DND-41 (cell line): Measurements from ENCODE around the gene LMX1A.

ENCODE experiments used
- ATAC-seq: fragments of 200-7000 bp; cut with Tn5 transposase; 3 replicates; pipeline ENCODE4 v1.9.1; 2021; ENCODE audit warnings: low read depth; ENCODE audit not compliant: insufficient read depth
- DNase-seq: peaks from one replicate; pipeline ENCODE4 v3.0.0-alpha.2; 2020
- H2AFZ ChIP-seq: 2 replicates; pipeline ENCODE4 v1.6.0; 2012; ENCODE audit warnings: low read depth, low read length
- H3K27ac ChIP-seq: 2 replicates; pipeline ENCODE4 v1.5.1; 2012; ENCODE audit warnings: low read length, inconsistent platforms
- H3K27me3 ChIP-seq: fragments of 200-600 bp; sonication (generic); 2 replicates; pipeline ENCODE4 v1.6.0; 2012; ENCODE audit warnings: low read length, mild to moderate bottlenecking, inconsistent platforms; ENCODE audit not compliant: insufficient read depth, poor library complexity
- H3K36me3 ChIP-seq: 2 replicates; pipeline ENCODE4 v1.5.1; 2012; ENCODE audit warnings: low read length, inconsistent platforms; ENCODE audit not compliant: insufficient read depth
- H3K4me1 ChIP-seq: 2 replicates; pipeline ENCODE4 v1.5.1; 2012; ENCODE audit warnings: mild to moderate bottlenecking, low read length; ENCODE audit not compliant: insufficient read depth
- H3K4me2 ChIP-seq: 2 replicates; pipeline ENCODE4 v1.6.0; 2012; ENCODE audit warnings: mild to moderate bottlenecking, moderate library complexity, low read length, inconsistent platforms; ENCODE audit not compliant: insufficient read depth
- H3K4me3 ChIP-seq, 2 experiments: fragments of 200-600 bp in 1 of 2; shearing (Covaris generic) in 1 of 2; 2 replicates each; pipeline ENCODE4 v1.5.1; 2012 to 2016; ENCODE audit warnings: inconsistent platforms in 2 of 2, low read length in 2 of 2, mild to moderate bottlenecking in 2 of 2, low read depth in 1 of 2, moderate library complexity in 1 of 2
- H3K79me2 ChIP-seq: 2 replicates; pipeline ENCODE4 v1.6.0; 2012; ENCODE audit warnings: low read length, inconsistent platforms; ENCODE audit not compliant: insufficient read depth
- H3K9ac ChIP-seq: 2 replicates; pipeline ENCODE4 v1.6.0; 2012; ENCODE audit warnings: low read depth, mild to moderate bottlenecking, inconsistent platforms, low read length, moderate library complexity
- H3K9me3 ChIP-seq: 2 replicates; pipeline ENCODE4 v1.5.1; 2012; ENCODE audit warnings: low read length, moderate library complexity, mild to moderate bottlenecking, inconsistent platforms; ENCODE audit not compliant: insufficient read depth, severe bottlenecking
- H4K20me1 ChIP-seq: 2 replicates; pipeline ENCODE4 v1.6.0; 2012; ENCODE audit warnings: low read length; ENCODE audit not compliant: insufficient read depth
- CTCF ChIP-seq: IDR thresholded peaks from 2 replicates; pipeline ENCODE4 v1.5.1; 2012; ENCODE audit warnings: borderline replicate concordance, low read length, moderate library complexity, mild to moderate bottlenecking; ENCODE audit not compliant: poor library complexity, severe bottlenecking; ENCODE audit errors: extremely low read depth
- EZH2 ChIP-seq: IDR thresholded peaks from 3 replicates; pipeline ENCODE4 v1.6.1; 2012; ENCODE audit warnings: borderline replicate concordance, low read depth, mild to moderate bottlenecking, moderate library complexity, low read length, inconsistent platforms; ENCODE audit not compliant: severe bottlenecking

The LMX1A gene

GRCh38 chr1:165207853-165208515, 148.5 kb downstream of the LMX1A start:
- H3K9me3 ChIP-seq, result no peaks in the 10 kb centered on the region
- no peaks in the 10 kb centered on the region for H3K79me2 ChIP-seq
- H3K9ac ChIP-seq, result no peak overlapping the region
- H2AFZ ChIP-seq, result no peak overlapping the region
- H3K4me3 ChIP-seq, result no peak overlapping the region
- H3K36me3 ChIP-seq, result no peaks in the 10 kb centered on the region
- TF ChIP-seq EZH2, result no peak
- no peak for TF ChIP-seq CTCF
- H3K4me2 ChIP-seq, result no peak overlapping the region
- H3K27ac ChIP-seq, result no peak overlapping the region
- peaks cover 13% of the 10 kb centered on the region for H3K27me3 ChIP-seq
- no peaks in the 10 kb centered on the region for H3K4me1 ChIP-seq
- H4K20me1 ChIP-seq, result no peaks in the 10 kb centered on the region
- ATAC-seq, result no peak
- no peak for DNase-seq

- ATAC-seq, result no peak
- no peaks in the 10 kb centered on the region for H3K36me3 ChIP-seq
- H4K20me1 ChIP-seq, result no peaks in the 10 kb centered on the region
- H3K4me2 ChIP-seq, result no peak overlapping the region
- DNase-seq, result no peak
- TF ChIP-seq EZH2 (no peak), CTCF (no peak)
- H3K4me1 ChIP-seq, result no peaks in the 10 kb centered on the region
- H2AFZ ChIP-seq, result no peak overlapping the region
- peaks cover 13% of the 10 kb centered on the region for H3K27me3 ChIP-seq
- no peaks in the 10 kb centered on the region for H3K79me2 ChIP-seq
- H3K4me3 ChIP-seq, result no peak overlapping the region
- H3K27ac ChIP-seq, result no peak overlapping the region
- no peak overlapping the region for H3K9ac ChIP-seq
- H3K9me3 ChIP-seq, result no peaks in the 10 kb centered on the region
Measured at GRCh38 chr1:165205145-165205544, 151.4 kb downstream of the LMX1A start.

- no peaks in the 10 kb centered on the region for H3K9me3 ChIP-seq
- H3K9ac ChIP-seq, result no peak overlapping the region
- no peak overlapping the region for H3K27ac ChIP-seq
- H3K4me3 ChIP-seq, result no peak overlapping the region
- DNase-seq (no peak), ATAC-seq (no peak)
- no peaks in the 10 kb centered on the region for H3K4me1 ChIP-seq
- H3K79me2 ChIP-seq, result no peaks in the 10 kb centered on the region
- no peaks in the 10 kb centered on the region for H4K20me1 ChIP-seq
- H3K4me2 ChIP-seq, result no peak overlapping the region
- TF ChIP-seq CTCF (no peak), EZH2 (no peak)
- no peak overlapping the region for H2AFZ ChIP-seq
- no peaks in the 10 kb centered on the region for H3K36me3 ChIP-seq
- H3K27me3 ChIP-seq, result peaks cover 13% of the 10 kb centered on the region
Measured at GRCh38 chr1:165204548-165204947, 152.0 kb downstream of the LMX1A start.
